Neural progenitor cell (in vitro differentiated cells): ENCODE measurements around the gene KLC1. TPM values are rescaled to one million over a fixed set of nuclear protein-coding genes. Genes with fewer than 3 reads are reported as not detected.

ENCODE experiments used
- DNase-seq: peaks from one replicate; pipeline ENCODE4 v3.0.0-alpha.2; 2016; ENCODE audit warnings: low spot score
- H2AFZ ChIP-seq: fragments of 200-600 bp; sonication (generic); replicated peaks from 2 replicates; pipeline ENCODE4 v1.6.1; 2016; ENCODE audit warnings: antibody characterized with exemption
- H3F3A ChIP-seq: fragments of 200-600 bp; sonication (generic); 2 replicates; pipeline ENCODE4 v1.6.1; 2016; ENCODE audit warnings: antibody characterized with exemption, low read depth
- H3K27ac ChIP-seq: fragments of 200-600 bp; sonication (generic); 2 replicates; pipeline ENCODE4 v1.5.1; 2016; ENCODE audit warnings: mild to moderate bottlenecking
- H3K27me3 ChIP-seq: fragments of 200-600 bp; sonication (generic); 2 replicates; pipeline ENCODE4 v1.6.1; 2016; ENCODE audit warnings: mild to moderate bottlenecking, moderate library complexity
- H3K36me3 ChIP-seq: fragments of 200-600 bp; sonication (generic); 2 replicates; pipeline ENCODE4 v1.5.1; 2016
- H3K4me1 ChIP-seq: fragments of 200-600 bp; sonication (generic); 2 replicates; pipeline ENCODE4 v1.6.1; 2016; ENCODE audit warnings: mixed run types
- H3K4me2 ChIP-seq: fragments of 200-600 bp; sonication (generic); 2 replicates; pipeline ENCODE4 v1.6.1; 2016
- H3K4me3 ChIP-seq: fragments of 200-600 bp; sonication (generic); 2 replicates; pipeline ENCODE4 v1.5.1; 2016
- H3K79me2 ChIP-seq: fragments of 200-600 bp; sonication (generic); 2 replicates; pipeline ENCODE4 v1.6.1; 2016; ENCODE audit warnings: low read depth
- H3K9ac ChIP-seq: fragments of 200-600 bp; sonication (generic); 2 replicates; pipeline ENCODE4 v1.6.1; 2016
- H3K9me3 ChIP-seq: fragments of 200-600 bp; sonication (generic); 2 replicates; pipeline ENCODE4 v1.5.1; 2016; ENCODE audit warnings: low read depth
- H4K20me1 ChIP-seq: fragments of 200-600 bp; sonication (generic); 2 replicates; pipeline ENCODE4 v1.6.1; 2016; ENCODE audit warnings: low read depth
- H3K27ac Mint-ChIP-seq: 3 replicates; pipeline ENCODE4 v1.8.0; 2021; ENCODE audit warnings: mixed read lengths
- H3K27me3 Mint-ChIP-seq: 2 replicates; pipeline ENCODE4 v1.8.0; 2022; ENCODE audit warnings: low read depth, mild to moderate bottlenecking, inconsistent platforms, moderate library complexity, mixed read lengths; ENCODE audit not compliant: insufficient read depth
- H3K36me3 Mint-ChIP-seq: 3 replicates; pipeline ENCODE4 v1.8.0; 2021; ENCODE audit warnings: mixed read lengths
- H3K4me1 Mint-ChIP-seq: 3 replicates; pipeline ENCODE4 v1.8.0; 2021; ENCODE audit warnings: mixed read lengths
- H3K4me3 Mint-ChIP-seq: 3 replicates; pipeline ENCODE4 v1.8.0; 2021; ENCODE audit warnings: mild to moderate bottlenecking, moderate library complexity, mixed read lengths
- H3K9me3 Mint-ChIP-seq: 3 replicates; pipeline ENCODE4 v1.8.0; 2020; ENCODE audit warnings: mixed read lengths
- EZH2 ChIP-seq: fragments of 200-600 bp; sonication (generic); IDR thresholded peaks from 2 replicates; pipeline ENCODE4 v1.6.1; 2017; ENCODE audit warnings: antibody characterized with exemption, mild to moderate bottlenecking, moderate library complexity
- EZH2phosphoT487 ChIP-seq: fragments of 200-600 bp; sonication (generic); IDR thresholded peaks from 2 replicates; pipeline ENCODE4 v1.6.1; 2017; ENCODE audit warnings: antibody characterized with exemption
- total RNA-seq: library from RNA; depleted of rRNA; stranded (reverse); fragments of >200 nt; gene quantifications from 2 replicates; pipeline ENCODE4 v1.2.3, GENCODE V29; 2015; ENCODE audit warnings: low replicate concordance
- TF ChIP-seq, protein P1 (sequence below): fragments of 200-600 bp; sonication (generic); IDR thresholded peaks from 2 replicates; pipeline ENCODE4 v1.5.1; 2017; ENCODE audit warnings: antibody characterized with exemption, mild to moderate bottlenecking

KLC1 gene
- total RNA-seq, 1 donor from 2014 or later: 163 TPM

DNA sequence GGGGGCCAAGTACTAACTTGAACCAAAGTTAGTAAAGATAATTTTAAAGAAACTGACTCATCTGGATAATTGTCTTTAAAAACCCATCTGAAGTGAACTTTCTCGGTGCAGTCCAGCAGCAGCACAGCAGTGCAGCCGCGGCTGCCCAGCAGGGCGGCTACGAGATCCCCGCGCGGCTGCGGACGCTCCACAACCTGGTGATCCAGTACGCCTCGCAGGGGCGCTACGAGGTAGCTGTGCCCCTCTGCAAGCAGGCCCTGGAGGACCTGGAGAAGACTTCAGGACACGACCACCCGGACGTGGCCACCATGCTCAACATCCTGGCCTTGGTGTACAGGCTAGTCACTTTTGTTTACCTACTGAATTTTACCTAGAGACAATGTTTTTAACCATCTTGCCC is 33.6 kb downstream of the KLC1 start:
- H3K4me3 Mint-ChIP-seq: no peak overlapping the region
- no peak overlapping the region for H3K4me2 ChIP-seq
- no peaks in the 10 kb centered on the region for H3K4me1 ChIP-seq
- peaks cover 10% of the 10 kb centered on the region for H4K20me1 ChIP-seq
- no peaks in the 10 kb centered on the region for H3K27me3 ChIP-seq
- peaks cover 32% of the 10 kb centered on the region for H3K36me3 Mint-ChIP-seq
- H3K27me3 Mint-ChIP-seq: no peaks in the 10 kb centered on the region
- H3K27ac Mint-ChIP-seq: no peak overlapping the region
- no peaks in the 10 kb centered on the region for H3K9me3 ChIP-seq
- H3K9me3 Mint-ChIP-seq: no peaks in the 10 kb centered on the region
- H2AFZ ChIP-seq: no peak overlapping the region
- no peak overlapping the region for H3K4me3 ChIP-seq
- H3K9ac ChIP-seq: no peak overlapping the region
- peaks cover 5% of the 10 kb centered on the region for H3K36me3 ChIP-seq
- no peaks in the 10 kb centered on the region for H3K4me1 Mint-ChIP-seq
- DNase-seq: no peak
- no peaks in the 10 kb centered on the region for H3F3A ChIP-seq
- TF ChIP-seq EZH2 (no peak), EZH2phosphoT487 (no peak)
- TF ChIP-seq, protein P1, sequence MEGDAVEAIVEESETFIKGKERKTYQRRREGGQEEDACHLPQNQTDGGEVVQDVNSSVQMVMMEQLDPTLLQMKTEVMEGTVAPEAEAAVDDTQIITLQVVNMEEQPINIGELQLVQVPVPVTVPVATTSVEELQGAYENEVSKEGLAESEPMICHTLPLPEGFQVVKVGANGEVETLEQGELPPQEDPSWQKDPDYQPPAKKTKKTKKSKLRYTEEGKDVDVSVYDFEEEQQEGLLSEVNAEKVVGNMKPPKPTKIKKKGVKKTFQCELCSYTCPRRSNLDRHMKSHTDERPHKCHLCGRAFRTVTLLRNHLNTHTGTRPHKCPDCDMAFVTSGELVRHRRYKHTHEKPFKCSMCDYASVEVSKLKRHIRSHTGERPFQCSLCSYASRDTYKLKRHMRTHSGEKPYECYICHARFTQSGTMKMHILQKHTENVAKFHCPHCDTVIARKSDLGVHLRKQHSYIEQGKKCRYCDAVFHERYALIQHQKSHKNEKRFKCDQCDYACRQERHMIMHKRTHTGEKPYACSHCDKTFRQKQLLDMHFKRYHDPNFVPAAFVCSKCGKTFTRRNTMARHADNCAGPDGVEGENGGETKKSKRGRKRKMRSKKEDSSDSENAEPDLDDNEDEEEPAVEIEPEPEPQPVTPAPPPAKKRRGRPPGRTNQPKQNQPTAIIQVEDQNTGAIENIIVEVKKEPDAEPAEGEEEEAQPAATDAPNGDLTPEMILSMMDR: no peak
- no peak overlapping the region for H3K27ac ChIP-seq
- peaks cover 10% of the 10 kb centered on the region for H3K79me2 ChIP-seq

DNA sequence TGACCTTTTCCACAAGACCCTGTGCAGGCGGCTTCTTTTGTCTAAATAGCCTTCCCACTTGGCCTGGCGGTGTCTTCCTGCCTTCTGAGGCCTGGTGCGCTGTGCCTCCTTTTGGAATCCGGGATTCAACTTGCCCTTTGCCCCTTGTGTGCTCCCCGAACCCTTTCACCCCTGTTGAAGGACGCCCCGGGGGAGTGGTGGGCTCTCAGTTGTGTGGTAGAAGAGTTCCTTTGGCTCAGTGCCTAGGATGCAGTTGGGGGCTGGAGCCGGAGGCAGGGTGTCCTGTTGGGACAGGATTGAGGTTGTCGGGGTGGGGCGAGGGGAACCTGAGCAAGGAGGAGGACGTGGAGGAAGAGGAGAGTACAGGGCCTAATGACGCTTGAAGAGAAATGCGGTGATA is 34.5 kb downstream of the KLC1 start:
- Histone ChIP-seq H3K4me3 (no peak overlapping the region), H3K27me3 (no peaks in the 10 kb centered on the region), H3K4me1 (no peaks in the 10 kb centered on the region), H3K9ac (no peak overlapping the region), H3K4me2 (no peak overlapping the region), H4K20me1 (peaks cover 10% of the 10 kb centered on the region), H3K9me3 (no peaks in the 10 kb centered on the region), H3K79me2 (peaks cover 10% of the 10 kb centered on the region), H3F3A (no peaks in the 10 kb centered on the region), H3K27ac (no peak overlapping the region), H2AFZ (no peak overlapping the region), H3K36me3 (peaks cover 5% of the 10 kb centered on the region)
- Mint-ChIP-seq H3K27ac (no peak overlapping the region), H3K36me3 (peaks cover 29% of the 10 kb centered on the region), H3K9me3 (no peaks in the 10 kb centered on the region), H3K4me3 (no peak overlapping the region), H3K27me3 (no peaks in the 10 kb centered on the region), H3K4me1 (no peaks in the 10 kb centered on the region)
- no peak for TF ChIP-seq EZH2
- TF ChIP-seq, protein P1: no peak
- no peak for TF ChIP-seq EZH2phosphoT487
- no peak for DNase-seq

DNA sequence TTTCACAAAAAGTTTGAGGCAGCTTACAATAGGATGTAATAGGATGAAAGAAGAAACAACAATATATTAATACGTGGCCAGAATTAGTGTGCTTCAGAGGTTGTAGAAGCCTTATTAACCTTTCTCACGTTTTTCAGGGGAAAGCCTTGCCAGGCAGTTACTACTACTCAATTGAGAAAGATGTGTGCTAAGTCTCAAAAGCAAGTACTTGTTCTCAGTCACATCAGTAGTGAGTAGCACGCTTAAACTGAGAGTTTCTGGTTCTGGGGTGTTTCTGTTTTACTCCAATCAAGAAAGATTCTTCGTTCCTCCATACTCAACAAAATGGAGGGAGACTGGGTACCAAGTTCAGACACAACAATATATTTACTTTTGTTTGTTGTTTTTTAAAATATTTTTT is 38.7 kb downstream of the KLC1 start:
- peaks cover 3% of the 10 kb centered on the region for H4K20me1 ChIP-seq
- H3K4me3 ChIP-seq: no peak overlapping the region
- TF ChIP-seq, protein P1: no peak
- no peak for TF ChIP-seq EZH2phosphoT487
- TF ChIP-seq EZH2: no peak
- no peak overlapping the region for H2AFZ ChIP-seq
- Mint-ChIP-seq H3K4me3 (no peak overlapping the region), H3K27me3 (no peaks in the 10 kb centered on the region), H3K36me3 (peaks cover 21% of the 10 kb centered on the region), H3K4me1 (no peaks in the 10 kb centered on the region), H3K27ac (no peak overlapping the region), H3K9me3 (no peaks in the 10 kb centered on the region)
- no peaks in the 10 kb centered on the region for H3K27me3 ChIP-seq
- no peak overlapping the region for H3K9ac ChIP-seq
- H3K79me2 ChIP-seq: peaks cover 10% of the 10 kb centered on the region
- H3K36me3 ChIP-seq: peaks cover 18% of the 10 kb centered on the region
- no peak overlapping the region for H3K4me2 ChIP-seq
- no peaks in the 10 kb centered on the region for H3K4me1 ChIP-seq
- no peak overlapping the region for H3K27ac ChIP-seq
- H3F3A ChIP-seq: no peaks in the 10 kb centered on the region
- H3K9me3 ChIP-seq: no peaks in the 10 kb centered on the region
- DNase-seq: no peak
